HG02852 (cell line): ENCODE measurements around the gene GCG.

Source experiments
- ATAC-seq: cut with Tn5 transposase; IDR thresholded peaks from one replicate; pipeline ENCODE4 v1.9.1; 2021; ENCODE audit warnings: mild to moderate bottlenecking, moderate library complexity; ENCODE audit not compliant: unreplicated experiment

GCG gene

GRCh38 chr2:162106146-162106551 is 45.9 kb downstream of the GCG start:
- no peak for ATAC-seq

- no peak for ATAC-seq
Observed at GRCh38 chr2:162103443-162104009, 48.5 kb downstream of the GCG start.

GRCh38 chr2:162100579-162100978 is 51.5 kb downstream of the GCG start:
- no peak for ATAC-seq

GRCh38 chr2:162099836-162100235 is 52.2 kb downstream of the GCG start:
- no peak for ATAC-seq
